K562 (cell line): ENCODE results near the gene MYO5C. TPM values are rescaled to one million over a fixed set of nuclear protein-coding genes. Genes with fewer than 3 reads are reported as not detected.

Experiments
- CBFB ChIP-seq: sonication (generic); formaldehyde crosslinking; IDR thresholded peaks from 2 replicates; pipeline ENCODE4 v1.4.0; 2020; ENCODE audit warnings: mild to moderate bottlenecking, missing genetic modification reagents
- HNRNPK ChIP-seq: fragments of 200-400 bp; formaldehyde crosslinking; IDR thresholded peaks from one replicate; pipeline ENCODE4 v1.6.1; 2018; ENCODE audit warnings: mild to moderate bottlenecking, low read depth, low read length; ENCODE audit not compliant: poor library complexity, severe bottlenecking
- SPI1 ChIP-seq: IDR thresholded peaks from 2 replicates; pipeline ENCODE4 v1.6.1; 2011; ENCODE audit warnings: low read depth, low read length, control low read depth, borderline replicate concordance
- STAT5B ChIP-seq: fragments of 250-450 bp; sonication (Bioruptor Pico); IDR thresholded peaks from 2 replicates; pipeline ENCODE4 v1.8.0; 2021; ENCODE audit warnings: mild to moderate bottlenecking, inconsistent platforms
- TRIM28 ChIP-seq: fragments of 450-650 bp; IDR thresholded peaks from 2 replicates; pipeline ENCODE4 v1.6.1; 2017
- USF2 ChIP-seq: sonication (generic); formaldehyde crosslinking; IDR thresholded peaks from 2 replicates; pipeline ENCODE4 v1.5.0; 2020; ENCODE audit warnings: missing genetic modification reagents
- polyA plus RNA-seq, 8 experiments: library from polyadenylated mRNA; depleted of rRNA in 4 of 8; stranded (reverse) in 5 of 8; unstranded in 3 of 8; fragments of >200 nt; fragmentation: Nextera tagmentation in 2 of 8; fragmentation: Illumina TruSeq in 1 of 8; extraction: Ambion mirVana in 2 of 8; extraction: Trizol in 1 of 8; gene quantifications; 2 replicates each; pipeline versions ENCODE4 v1.2.1 to v1.2.3, GENCODE V29; 2011 to 2014; ENCODE audit warnings: inconsistent platforms in 1 of 8, missing spikeins in 1 of 8
- total RNA-seq, 7 experiments: library from RNA; depleted of rRNA in 6 of 7; stranded (reverse); fragments of >200 nt in 6 of 7; fragmentation: Illumina TruSeq in 2 of 7; extraction: Trizol in 2 of 7; gene quantifications; 2 replicates each; pipeline versions ENCODE4 v1.2.1 to v1.2.3, GENCODE V29; 2011 to 2021; ENCODE audit warnings: low replicate concordance in 1 of 7
- TF ChIP-seq, protein P1 (sequence below): fragments of 450-650 bp; IDR thresholded peaks from 2 replicates; pipeline ENCODE4 v1.6.1; 2014; ENCODE audit warnings: low read depth, mild to moderate bottlenecking, moderate library complexity, borderline replicate concordance
- TF ChIP-seq, protein P2 (sequence below): sonication (generic); formaldehyde crosslinking; IDR thresholded peaks from 2 replicates; pipeline ENCODE4 v1.8.0; 2023; ENCODE audit warnings: mild to moderate bottlenecking, missing genetic modification reagents
- TF ChIP-seq, protein P3 (sequence below), 2 experiments: fragments of 450-650 bp in 1 of 2; sonication (generic) in 1 of 2; formaldehyde crosslinking in 1 of 2; IDR thresholded peaks in 1 of 2; conservative IDR thresholded peaks in 1 of 2; 2 replicates each; pipeline versions ENCODE4 v1.6.1 to v1.8.1; 2016 to 2023; ENCODE audit warnings: mild to moderate bottlenecking in 2 of 2, moderate library complexity in 2 of 2, inconsistent platforms in 1 of 2, missing genetic modification reagents in 1 of 2

The MYO5C gene
- total and polyA plus RNA-seq, 9 of the 15 experiments (the other 6 are each of a cell fraction or from before 2014, with no cell fraction given) = 0.01 to 0.24 TPM; not detected in 7

GRCh38 chr15:52164631-52165265 is 130.9 kb downstream of the MYO5C start (continued):
- TF ChIP-seq SPI1 (peak; percentile 60), HNRNPK (no peak), TRIM28 (no peak), CBFB (CRISPR knock-in tag) (no peak), USF2 (CRISPR knock-in tag) (peak; percentile 63), STAT5B (CRISPR knock-in tag) (no peak)
- TF ChIP-seq, protein P1, sequence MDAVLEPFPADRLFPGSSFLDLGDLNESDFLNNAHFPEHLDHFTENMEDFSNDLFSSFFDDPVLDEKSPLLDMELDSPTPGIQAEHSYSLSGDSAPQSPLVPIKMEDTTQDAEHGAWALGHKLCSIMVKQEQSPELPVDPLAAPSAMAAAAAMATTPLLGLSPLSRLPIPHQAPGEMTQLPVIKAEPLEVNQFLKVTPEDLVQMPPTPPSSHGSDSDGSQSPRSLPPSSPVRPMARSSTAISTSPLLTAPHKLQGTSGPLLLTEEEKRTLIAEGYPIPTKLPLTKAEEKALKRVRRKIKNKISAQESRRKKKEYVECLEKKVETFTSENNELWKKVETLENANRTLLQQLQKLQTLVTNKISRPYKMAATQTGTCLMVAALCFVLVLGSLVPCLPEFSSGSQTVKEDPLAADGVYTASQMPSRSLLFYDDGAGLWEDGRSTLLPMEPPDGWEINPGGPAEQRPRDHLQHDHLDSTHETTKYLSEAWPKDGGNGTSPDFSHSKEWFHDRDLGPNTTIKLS = no peak
- TF ChIP-seq, protein P2, sequence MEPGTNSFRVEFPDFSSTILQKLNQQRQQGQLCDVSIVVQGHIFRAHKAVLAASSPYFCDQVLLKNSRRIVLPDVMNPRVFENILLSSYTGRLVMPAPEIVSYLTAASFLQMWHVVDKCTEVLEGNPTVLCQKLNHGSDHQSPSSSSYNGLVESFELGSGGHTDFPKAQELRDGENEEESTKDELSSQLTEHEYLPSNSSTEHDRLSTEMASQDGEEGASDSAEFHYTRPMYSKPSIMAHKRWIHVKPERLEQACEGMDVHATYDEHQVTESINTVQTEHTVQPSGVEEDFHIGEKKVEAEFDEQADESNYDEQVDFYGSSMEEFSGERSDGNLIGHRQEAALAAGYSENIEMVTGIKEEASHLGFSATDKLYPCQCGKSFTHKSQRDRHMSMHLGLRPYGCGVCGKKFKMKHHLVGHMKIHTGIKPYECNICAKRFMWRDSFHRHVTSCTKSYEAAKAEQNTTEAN (CRISPR knock-in tag) = no peak
- TF ChIP-seq, protein P3, sequence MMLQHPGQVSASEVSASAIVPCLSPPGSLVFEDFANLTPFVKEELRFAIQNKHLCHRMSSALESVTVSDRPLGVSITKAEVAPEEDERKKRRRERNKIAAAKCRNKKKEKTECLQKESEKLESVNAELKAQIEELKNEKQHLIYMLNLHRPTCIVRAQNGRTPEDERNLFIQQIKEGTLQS (IDR thresholded peaks at IDR 0.05) = no peak
- TF ChIP-seq, protein P3 (CRISPR knock-in tag; conservative IDR thresholded peaks at IDR 0.05) = no peak
